ENCODE data around the gene TMEM38B. TPM values are rescaled to one million over a fixed set of nuclear protein-coding genes. Genes with fewer than 3 reads are reported as not detected.

Gene TMEM38B
- total and polyA plus RNA-seq, 2 of the 8 experiments (the other 6 are each of a cell fraction or from before 2014, with no cell fraction given), result 10.6 to 12.4 TPM

- TF ChIP-seq, protein P1, sequence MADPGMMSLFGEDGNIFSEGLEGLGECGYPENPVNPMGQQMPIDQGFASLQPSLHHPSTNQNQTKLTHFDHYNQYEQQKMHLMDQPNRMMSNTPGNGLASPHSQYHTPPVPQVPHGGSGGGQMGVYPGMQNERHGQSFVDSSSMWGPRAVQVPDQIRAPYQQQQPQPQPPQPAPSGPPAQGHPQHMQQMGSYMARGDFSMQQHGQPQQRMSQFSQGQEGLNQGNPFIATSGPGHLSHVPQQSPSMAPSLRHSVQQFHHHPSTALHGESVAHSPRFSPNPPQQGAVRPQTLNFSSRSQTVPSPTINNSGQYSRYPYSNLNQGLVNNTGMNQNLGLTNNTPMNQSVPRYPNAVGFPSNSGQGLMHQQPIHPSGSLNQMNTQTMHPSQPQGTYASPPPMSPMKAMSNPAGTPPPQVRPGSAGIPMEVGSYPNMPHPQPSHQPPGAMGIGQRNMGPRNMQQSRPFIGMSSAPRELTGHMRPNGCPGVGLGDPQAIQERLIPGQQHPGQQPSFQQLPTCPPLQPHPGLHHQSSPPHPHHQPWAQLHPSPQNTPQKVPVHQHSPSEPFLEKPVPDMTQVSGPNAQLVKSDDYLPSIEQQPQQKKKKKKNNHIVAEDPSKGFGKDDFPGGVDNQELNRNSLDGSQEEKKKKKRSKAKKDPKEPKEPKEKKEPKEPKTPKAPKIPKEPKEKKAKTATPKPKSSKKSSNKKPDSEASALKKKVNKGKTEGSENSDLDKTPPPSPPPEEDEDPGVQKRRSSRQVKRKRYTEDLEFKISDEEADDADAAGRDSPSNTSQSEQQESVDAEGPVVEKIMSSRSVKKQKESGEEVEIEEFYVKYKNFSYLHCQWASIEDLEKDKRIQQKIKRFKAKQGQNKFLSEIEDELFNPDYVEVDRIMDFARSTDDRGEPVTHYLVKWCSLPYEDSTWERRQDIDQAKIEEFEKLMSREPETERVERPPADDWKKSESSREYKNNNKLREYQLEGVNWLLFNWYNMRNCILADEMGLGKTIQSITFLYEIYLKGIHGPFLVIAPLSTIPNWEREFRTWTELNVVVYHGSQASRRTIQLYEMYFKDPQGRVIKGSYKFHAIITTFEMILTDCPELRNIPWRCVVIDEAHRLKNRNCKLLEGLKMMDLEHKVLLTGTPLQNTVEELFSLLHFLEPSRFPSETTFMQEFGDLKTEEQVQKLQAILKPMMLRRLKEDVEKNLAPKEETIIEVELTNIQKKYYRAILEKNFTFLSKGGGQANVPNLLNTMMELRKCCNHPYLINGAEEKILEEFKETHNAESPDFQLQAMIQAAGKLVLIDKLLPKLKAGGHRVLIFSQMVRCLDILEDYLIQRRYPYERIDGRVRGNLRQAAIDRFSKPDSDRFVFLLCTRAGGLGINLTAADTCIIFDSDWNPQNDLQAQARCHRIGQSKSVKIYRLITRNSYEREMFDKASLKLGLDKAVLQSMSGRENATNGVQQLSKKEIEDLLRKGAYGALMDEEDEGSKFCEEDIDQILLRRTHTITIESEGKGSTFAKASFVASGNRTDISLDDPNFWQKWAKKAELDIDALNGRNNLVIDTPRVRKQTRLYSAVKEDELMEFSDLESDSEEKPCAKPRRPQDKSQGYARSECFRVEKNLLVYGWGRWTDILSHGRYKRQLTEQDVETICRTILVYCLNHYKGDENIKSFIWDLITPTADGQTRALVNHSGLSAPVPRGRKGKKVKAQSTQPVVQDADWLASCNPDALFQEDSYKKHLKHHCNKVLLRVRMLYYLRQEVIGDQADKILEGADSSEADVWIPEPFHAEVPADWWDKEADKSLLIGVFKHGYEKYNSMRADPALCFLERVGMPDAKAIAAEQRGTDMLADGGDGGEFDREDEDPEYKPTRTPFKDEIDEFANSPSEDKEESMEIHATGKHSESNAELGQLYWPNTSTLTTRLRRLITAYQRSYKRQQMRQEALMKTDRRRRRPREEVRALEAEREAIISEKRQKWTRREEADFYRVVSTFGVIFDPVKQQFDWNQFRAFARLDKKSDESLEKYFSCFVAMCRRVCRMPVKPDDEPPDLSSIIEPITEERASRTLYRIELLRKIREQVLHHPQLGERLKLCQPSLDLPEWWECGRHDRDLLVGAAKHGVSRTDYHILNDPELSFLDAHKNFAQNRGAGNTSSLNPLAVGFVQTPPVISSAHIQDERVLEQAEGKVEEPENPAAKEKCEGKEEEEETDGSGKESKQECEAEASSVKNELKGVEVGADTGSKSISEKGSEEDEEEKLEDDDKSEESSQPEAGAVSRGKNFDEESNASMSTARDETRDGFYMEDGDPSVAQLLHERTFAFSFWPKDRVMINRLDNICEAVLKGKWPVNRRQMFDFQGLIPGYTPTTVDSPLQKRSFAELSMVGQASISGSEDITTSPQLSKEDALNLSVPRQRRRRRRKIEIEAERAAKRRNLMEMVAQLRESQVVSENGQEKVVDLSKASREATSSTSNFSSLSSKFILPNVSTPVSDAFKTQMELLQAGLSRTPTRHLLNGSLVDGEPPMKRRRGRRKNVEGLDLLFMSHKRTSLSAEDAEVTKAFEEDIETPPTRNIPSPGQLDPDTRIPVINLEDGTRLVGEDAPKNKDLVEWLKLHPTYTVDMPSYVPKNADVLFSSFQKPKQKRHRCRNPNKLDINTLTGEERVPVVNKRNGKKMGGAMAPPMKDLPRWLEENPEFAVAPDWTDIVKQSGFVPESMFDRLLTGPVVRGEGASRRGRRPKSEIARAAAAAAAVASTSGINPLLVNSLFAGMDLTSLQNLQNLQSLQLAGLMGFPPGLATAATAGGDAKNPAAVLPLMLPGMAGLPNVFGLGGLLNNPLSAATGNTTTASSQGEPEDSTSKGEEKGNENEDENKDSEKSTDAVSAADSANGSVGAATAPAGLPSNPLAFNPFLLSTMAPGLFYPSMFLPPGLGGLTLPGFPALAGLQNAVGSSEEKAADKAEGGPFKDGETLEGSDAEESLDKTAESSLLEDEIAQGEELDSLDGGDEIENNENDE (IDR thresholded peaks at IDR 0.05; ENCODE audit: insufficient replicate concordance, low read length), result no peak
- TF ChIP-seq BACH1 (IDR thresholded peaks at IDR 0.05; ENCODE audit: low read length) (no peak), JUN (IDR thresholded peaks at IDR 0.05; ENCODE audit: low read depth, low read length) (no peak), RFX5 (IDR thresholded peaks at IDR 0.05; ENCODE audit: borderline replicate concordance, low read depth, low read length) (no peak), TEAD4 (IDR thresholded peaks at IDR 0.05; ENCODE audit: low read depth, low read length) (no peak), CBX5 (IDR thresholded peaks at IDR 0.05; ENCODE audit: low read depth, low read length) (no peak), SIN3A (conservative IDR thresholded peaks at IDR 0.05 in 1 of 2, IDR thresholded peaks at IDR 0.05 in 1 of 2; ENCODE audit: low read depth in 1 of 2, low read length in 2 of 2) (no peak), CHD1 (IDR thresholded peaks at IDR 0.05; ENCODE audit: low read depth, low read length) (no peak), BRCA1 (IDR thresholded peaks at IDR 0.05; ENCODE audit: low read depth, low read length) (no peak), POLR2A (IDR thresholded peaks at IDR 0.05; ENCODE audit: control extremely low read depth in 1 of 2, low read depth in 2 of 2, low read length in 2 of 2) (no peak)
- TF ChIP-seq, protein P2, sequence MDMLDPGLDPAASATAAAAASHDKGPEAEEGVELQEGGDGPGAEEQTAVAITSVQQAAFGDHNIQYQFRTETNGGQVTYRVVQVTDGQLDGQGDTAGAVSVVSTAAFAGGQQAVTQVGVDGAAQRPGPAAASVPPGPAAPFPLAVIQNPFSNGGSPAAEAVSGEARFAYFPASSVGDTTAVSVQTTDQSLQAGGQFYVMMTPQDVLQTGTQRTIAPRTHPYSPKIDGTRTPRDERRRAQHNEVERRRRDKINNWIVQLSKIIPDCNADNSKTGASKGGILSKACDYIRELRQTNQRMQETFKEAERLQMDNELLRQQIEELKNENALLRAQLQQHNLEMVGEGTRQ (IDR thresholded peaks at IDR 0.05; ENCODE audit: low read length), result no peak
Measured at GRCh38 chr9:105681724-105682123, 12.6 kb upstream of the TMEM38B start (continued).
